ENCODE data around the gene KLHL24.
"Not testable (repeated sequence)": the region's sequence is repeated elsewhere in the genome, so short reads cannot be mapped to it uniquely, and the experiment has no call there.

Gene KLHL24, protein sequence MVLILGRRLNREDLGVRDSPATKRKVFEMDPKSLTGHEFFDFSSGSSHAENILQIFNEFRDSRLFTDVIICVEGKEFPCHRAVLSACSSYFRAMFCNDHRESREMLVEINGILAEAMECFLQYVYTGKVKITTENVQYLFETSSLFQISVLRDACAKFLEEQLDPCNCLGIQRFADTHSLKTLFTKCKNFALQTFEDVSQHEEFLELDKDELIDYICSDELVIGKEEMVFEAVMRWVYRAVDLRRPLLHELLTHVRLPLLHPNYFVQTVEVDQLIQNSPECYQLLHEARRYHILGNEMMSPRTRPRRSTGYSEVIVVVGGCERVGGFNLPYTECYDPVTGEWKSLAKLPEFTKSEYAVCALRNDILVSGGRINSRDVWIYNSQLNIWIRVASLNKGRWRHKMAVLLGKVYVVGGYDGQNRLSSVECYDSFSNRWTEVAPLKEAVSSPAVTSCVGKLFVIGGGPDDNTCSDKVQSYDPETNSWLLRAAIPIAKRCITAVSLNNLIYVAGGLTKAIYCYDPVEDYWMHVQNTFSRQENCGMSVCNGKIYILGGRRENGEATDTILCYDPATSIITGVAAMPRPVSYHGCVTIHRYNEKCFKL

DNA sequence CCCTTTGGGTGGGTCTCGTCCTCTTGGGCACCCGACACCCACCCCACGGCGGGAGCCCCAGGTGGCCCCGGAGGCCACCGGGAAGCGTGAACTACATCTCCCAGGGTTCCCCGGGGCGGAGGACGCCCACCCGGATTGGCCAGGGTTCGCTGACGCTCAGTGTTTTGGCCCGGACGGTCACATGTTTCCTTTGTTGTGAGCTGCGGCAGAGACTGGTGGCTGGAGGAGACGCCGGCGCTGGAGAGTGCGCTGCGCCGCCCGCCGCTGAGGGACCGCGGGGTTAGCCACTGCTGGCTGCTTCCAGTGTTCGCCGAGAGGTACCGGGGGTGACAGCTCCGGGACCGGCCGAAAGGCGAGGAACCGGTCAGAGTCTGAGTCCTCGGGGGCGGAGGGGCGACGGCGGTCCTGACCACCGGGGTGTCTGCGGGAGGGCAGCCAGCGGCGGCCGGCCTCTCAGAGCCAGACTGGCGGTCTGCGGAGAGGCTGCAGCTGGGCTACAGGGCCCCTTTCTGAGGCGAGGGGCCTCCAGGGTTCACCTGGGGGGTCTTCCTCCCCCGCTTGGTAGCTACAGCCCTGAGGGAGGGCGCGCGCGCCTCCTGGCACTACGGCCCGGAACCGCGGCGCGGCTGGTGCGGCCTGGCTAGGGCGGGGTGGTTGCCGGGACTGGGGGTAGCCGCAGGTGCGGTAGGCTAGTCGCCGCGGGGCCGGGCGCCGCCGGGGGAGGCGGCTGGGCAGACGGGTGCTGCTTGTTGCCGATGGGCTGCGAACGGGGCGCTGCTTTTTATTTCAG lies at the start of gene KLHL24:
Gene KLHL24 (plus strand): TSS at position 193 of the 790 bp plus-strand sequence. CDS start 14,734 bp downstream, outside the sequence.
- DNase-seq: peak; percentile 93

DNA sequence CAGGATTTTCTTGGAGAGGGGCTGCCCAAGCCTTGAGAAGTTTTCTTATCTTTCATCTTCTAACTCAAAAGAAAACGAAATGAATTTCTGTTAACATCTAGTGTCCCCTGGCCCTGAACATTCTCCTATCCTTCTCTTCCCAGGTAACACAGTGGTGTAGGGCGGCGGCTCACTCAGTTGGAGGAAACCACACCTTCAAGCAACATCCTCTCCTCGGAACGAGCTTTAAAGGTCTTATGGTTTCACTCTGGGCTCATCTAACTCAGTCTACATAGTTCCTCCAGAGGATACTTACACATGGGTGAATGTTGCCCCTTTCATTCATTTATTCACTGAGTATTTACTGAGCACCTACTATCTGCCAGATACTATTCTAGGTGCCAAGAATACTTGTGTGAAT lies 48.9 kb upstream of the KLHL24 start:
- no peak for DNase-seq

DNA sequence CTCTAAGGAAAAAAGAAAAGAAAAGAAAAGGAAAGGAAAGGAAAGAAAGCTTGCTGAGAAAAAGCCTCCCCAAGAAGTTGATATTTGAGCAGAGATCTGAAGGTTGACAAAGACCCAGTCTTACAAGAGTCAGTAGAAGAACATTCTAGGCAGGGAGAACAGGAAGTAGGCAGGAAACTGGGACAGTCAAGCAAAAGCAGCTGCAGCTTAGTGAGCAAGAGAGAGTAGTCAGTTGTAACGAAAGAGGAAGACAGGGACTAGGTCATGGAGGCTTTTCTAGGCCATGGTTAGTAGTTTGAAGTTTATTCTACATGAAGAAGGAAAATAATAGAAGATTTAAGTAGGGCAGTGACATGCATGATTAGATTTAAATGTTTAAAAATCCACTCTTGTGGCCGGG lies 48.1 kb upstream of the KLHL24 start:
- DNase-seq: no peak

DNA sequence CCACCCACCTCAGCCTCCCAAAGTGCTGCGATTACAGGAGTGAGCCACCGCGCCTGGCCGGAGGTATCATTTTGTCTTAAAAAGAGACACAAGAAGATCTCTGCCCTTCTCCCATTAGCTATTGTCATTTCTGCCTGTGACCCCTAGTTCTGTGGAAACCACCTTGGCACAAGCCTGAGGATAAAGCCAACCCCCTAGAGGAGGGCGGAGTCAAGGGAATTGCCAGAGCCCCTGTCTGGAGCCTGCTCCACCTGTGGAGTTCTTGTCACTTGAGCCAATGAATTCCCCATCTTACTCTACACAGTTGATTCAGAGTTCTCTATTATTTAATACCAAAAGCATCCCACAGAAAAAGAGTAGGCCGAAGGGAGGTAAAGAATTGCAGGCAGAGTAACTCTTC lies 45.0 kb upstream of the KLHL24 start:
- DNase-seq: no peak

DNA sequence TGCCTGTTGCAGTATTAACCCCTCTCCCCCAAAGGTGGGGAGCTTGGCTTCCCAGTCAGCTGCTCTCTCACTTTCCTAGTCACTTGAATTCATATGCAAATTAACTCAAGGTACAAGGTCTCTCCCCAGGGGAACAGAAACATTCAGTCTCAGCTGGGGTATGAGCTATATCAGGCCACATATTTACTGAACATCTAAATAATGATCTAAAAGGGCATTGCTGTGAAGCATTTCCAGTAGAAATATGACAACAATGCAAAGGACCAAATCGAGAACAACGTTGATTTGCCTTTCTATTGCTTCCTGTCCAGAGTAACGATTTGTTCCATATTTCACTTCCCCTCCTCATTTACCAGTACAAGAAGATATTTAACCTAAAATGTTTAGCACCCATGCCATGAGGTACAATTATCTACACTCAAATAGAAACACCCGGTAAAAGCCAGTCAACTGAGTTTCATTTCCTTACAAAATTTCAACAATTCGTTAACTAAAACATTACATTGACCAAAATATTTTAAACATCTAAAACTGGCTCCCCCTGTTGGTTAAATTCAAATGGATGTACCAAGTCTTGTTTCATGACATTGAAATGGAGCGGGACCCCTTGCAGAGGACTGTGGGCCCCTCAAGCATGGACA lies 43.4 kb upstream of the KLHL24 start:
- no peak for DNase-seq

DNA sequence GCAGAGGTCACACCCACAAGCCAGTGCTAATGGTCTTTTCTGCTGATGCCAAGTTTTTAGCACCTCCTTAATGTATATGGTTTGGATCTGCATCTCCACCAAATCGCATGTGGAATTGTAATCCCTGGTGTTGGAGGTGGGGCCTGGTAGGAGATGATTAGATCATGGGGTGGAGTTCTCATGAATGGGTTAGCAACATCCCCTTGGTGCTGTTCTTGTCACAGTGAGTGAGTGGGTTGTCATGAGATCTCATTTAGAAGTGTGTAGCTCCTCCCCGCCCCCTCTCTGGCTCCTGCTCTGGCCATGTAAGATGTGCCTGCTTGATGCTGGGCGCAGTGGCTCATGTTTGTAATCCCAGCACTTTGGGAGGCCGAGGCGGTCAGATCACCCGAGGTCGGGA lies 42.6 kb upstream of the KLHL24 start:
- no peak for DNase-seq

DNA sequence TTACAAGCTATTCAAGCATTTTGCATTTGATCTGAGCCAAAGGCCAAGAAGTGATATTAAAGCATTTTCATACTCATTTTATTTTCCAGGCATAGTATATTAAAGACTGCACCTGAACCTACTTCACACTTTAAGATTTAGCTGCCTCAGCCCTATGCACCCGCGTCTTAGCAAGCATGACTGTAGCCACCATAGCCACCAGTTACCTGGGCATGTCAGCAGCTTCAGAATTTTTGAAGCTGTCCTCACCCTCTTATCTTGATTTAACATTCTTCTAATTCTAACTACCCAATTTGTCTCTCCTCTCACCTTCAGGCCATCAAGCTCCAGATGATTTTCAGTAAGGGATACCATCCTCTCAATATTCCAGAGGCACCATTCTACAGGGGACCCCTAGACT lies 40.8 kb upstream of the KLHL24 start:
- DNase-seq: no peak

DNA sequence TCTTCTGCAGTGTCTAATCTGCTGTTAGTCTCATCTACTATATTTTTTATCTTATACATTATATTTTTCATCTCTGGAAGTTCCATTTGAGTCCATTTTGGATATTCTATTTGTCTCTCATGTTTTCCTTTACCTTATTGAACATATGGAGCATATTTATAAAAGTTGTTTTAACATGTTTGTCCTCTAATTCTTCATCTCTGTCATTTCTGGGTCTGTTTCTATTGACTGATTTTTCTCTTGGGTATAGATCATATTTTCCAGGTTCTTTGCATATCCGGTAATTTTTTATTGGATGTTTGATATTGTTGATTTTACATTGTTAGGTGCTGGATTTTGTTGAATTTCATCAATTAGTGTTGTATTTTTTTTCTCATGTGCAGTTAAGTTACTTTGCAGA lies 37.5 kb upstream of the KLHL24 start:
- no peak for DNase-seq

DNA sequence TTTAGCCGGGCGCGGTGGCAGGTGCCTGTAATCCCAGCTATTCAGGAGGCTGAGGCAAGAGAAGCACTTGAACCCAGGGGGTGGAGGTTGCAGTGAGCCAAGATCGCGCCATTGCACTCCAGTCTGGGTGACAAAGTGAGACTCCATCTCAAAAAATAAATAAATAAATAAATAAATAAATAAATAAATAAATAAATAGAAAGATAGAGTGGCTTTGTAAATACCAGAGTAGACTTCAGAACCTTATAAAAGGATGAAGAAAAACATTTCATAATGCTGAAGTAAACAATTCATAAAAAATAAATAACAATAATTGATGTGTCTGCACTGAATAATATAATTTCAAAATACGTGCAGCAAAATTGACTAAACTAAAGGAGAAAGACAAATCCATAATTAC lies 24.1 kb upstream of the KLHL24 start:
- DNase-seq: not testable (repeated sequence)

DNA sequence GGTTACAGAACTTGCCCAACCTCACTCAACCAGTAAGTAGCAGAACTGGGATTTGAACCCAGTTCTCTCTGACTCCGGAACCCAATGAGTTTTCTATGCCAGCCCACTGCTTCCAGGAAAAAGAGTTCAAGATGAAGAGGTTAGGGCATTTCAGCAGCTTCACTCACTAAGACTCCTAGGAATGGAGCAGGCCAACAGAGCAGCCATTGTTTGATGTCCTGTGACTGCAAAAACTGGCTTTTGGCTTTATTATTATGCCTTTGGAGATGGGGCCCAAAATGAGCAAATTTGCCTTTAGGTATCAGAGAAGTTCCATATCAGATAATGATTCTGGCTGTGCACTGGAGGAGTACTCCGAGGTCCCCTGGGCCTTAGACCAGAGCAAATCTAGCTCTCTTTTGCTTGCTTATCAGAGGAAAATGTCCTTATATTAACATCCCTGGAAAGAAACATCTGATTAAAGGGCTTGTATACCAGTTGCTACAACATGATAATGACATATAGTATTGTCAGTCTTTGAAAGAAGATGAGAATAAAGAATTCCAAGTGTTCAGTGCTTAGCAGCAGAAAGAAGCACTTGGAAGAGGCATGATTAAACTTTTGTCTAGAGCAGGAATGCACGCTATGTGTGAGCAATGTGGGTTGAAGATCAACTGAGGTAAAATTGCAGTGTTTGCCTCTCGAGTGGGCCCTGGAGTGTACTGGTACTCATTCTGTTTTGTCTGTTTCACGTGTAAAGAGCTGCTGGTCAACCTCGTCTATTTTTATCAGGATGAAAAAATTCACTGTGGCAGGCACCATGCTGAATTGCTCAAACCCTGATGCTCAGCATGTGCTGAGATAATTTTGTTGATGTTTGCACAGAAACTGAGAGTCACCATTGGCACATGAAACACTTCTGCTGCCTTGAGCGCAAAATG lies 21.8 kb upstream of the KLHL24 start:
- no peak for DNase-seq

DNA sequence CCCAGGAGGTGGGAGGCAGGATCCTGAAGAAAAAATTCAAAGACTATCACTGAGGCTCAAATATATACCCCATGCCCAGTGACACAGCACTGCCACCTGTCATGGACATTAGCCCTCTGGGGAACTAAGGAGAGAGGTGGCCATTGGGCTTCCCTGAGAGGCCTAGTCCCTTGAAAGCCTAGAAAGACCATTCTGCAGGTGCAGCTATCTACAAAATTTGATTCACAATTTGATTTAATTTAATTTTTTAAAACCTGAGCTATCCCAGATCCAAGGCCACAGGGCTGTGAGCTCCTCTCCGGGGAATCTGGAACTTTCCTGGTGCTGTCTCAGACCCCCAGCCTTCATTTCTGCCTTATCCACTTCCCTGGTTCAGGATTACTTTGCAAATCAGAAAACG lies 16.9 kb upstream of the KLHL24 start:
- DNase-seq: no peak

DNA sequence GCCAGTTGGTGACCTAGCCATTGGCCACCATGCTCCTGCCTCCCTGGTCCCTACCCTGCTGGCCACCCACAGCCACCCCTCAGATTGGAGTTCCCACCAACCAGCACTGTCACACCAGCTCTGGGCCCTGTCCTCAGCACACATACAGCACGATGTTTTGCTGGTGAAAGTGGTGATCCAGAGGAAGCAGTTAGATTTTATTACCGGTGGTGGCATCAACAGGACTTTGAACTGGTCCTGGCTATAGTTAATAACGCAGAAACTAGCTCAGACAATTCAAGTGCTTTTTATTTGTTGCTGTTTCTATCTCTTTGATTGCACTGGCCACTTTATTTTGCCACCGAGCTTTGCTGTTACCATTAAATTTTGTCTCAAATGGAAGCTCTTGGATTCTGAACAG lies 16.4 kb upstream of the KLHL24 start:
- no peak for DNase-seq

DNA sequence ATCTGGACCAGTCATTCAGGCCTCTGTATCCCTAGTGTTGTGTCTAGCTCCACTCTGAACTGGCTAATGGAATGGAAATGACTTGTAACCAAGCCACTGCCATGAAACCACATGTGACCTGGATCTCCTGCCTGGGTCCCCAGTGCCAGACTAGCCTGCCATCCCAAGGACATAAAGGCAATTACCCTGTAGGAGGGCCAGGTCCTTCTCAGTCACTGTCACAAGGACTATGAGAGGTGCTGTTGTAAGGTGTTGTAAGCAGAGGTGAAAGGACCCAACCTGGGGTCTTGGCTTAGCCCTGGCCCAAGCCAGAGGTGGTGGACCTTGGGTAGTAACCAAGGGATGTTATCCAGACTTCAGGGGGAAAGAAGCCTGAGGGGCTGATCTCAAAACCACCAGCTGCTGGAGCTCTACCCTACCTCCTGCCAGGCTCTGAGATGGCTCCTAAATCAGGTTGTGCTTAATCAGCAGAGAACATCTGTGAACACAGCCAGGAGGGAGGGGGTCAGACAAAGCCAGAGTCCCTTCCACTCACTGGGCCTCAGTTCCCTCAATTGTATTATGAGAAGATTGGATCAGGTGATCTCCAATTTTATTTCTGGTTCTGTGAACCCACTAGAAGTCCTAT lies 15.7 kb upstream of the KLHL24 start:
- DNase-seq: no peak

DNA sequence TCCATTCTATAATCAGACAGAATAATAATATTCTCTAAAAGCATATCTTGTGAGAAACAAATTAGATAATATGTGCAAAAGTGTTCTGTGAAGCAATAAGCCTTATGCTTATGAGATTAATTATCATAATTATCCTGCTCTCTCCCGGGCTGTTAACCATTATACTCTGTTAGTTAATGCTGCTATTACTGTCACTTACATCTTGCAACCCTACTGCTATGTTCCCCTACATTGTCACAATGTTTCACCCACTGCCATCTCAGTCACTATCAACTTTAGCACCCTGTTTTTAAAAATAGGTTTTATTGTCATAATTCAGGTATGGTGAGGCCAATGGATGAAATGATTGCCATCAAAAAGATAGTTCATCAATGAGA lies 15.2 kb upstream of the KLHL24 start:
- no peak for DNase-seq

DNA sequence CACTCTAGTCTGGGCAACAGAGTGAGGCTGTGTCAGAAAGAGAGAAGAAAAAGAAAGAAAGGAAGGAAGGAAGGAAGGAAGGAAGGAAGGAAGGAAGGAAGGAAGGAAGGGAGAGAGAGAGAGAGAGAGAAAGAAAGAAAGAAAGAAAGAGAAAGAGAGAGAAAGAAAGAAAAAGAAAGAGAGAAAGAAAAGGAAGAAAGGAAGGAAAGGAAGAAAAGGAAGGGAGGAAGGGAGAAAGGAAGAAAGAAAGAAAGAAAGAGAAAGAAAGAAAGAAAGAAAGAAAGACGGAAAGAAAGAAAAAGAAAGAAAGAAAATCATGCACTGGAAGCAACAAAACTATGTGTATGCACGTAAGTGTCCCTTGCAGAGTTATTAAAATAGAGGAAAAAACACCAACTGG lies 12.9 kb upstream of the KLHL24 start:
- DNase-seq: not testable (repeated sequence)

DNA sequence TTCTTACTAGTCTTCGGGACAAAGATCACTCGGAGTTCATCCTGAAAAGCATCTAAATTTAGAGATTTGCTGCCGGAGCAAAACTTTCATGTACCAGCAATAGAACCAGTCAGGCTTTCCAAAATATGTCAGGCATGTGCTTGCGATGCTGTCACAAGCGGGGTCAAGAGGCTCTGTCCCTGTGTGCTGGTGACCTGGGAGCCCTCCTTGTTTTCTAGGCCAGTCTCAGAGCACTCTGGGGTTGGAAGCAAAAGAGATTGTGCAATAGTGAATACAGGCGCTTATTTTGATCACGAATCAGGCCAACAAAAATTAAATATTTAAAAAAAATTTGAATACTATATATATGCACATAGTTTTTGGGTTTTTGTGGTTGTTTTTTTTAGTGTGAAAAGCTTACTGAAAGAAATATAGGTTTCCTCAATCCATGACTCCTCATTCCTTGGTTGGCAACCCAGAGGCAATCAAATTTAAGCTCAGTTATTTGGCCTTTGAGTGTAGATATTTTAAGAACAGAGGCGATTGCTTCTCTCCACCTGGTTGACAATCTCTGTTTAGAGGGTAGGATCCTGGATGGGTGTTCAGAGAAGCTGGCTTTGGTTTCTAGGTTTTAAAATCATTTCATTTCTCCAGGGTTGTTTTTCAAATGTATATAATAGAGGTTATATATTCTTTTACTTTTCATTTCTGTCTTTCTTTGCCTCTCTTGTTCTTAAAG lies 8.4 kb upstream of the KLHL24 start:
- no peak for DNase-seq

DNA sequence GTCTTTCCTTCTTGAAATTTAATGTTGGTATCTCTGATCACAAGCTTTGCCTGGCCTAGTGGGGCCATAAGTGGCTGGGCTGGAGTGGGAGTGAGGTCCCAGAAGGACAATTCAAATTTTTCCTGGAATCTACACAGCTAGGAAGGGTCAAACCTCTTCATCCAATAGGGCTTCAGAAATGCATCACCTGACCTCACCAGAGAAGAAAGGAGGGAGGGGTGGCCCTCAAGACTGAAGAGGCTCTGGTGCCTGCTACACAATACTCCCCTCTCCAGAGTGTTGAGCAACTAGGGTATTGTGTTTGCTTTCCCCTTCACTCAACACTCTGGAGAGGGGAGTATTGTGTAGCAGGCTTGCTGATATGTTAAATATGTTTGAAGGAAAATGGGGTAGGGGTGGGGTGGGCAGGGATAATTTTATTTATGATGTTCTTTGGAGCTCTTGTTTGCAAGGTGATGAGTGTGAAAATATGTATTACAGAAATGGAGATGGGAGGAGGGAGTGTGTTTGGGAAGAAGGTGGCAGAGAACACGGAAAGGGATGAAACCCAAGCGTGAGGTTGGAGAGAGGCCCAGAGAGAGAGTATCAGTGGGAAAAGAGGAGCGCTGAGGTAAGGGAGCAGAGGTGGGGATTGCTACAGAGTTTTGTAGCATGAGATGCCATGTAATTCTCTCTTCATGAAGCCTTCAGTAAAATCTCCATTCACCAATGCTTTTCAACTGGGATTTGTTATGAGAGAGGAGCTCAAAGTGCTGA lies 5.7 kb upstream of the KLHL24 start:
- peak; percentile 98 for DNase-seq

DNA sequence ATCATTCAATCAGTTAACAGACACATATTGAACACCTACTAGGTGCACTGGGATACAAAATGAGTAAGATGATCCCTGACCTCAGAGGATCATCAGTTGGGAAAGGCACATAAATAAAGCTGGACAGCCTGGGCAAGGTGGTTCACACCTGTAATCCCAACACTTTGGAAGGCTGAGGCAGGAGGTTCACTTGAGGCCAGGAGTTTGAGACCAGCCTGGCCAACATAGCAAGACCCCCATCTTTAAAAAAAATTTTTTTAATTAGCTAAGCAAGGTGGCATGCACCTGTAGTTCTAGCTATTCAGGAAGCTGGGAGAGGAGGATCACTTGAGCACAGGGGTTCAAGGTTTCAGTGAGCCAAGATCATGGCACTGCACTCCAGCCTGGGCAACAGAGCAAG lies 3.7 kb upstream of the KLHL24 start:
- no peak for DNase-seq

DNA sequence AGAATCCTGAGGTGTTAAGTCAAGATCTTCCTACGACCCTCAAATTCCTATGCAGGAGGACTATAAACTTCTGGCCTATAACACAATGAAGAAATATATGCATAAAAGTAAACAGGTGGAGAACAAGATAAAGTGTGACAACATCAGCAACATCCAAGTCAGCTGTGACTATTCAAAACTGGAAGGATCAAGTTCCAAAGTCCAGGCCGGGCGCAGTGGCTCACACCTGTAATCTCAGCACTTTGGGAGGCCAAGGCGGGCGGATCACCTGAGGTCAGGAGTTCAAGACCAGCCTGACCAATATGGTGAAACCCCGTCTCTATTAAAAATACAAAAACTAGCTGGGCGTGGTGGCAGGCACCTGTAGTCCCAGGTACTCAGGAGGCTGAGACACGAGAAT lies 2.7 kb upstream of the KLHL24 start:
- DNase-seq: not testable (repeated sequence)

DNA sequence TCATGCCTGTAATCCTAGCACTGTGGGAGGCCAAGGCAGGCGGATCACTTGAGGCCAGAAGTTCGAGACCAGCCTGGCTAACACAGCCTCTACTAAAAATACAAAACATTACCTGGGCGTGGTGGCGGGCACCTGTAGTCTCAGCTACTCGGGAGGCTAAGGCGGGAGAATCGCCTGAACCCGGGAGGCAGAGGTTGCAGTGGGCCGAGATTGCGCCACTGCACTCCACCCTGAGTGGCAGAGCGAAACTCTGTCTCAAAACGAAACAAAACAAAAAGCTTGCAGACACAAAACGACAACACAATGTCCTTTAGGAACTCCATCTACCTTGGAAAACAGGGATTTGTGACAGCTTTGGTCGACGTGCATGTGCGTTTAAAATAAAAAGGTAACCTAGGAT lies 716 bp upstream of the KLHL24 start:
- no peak for DNase-seq

DNA sequence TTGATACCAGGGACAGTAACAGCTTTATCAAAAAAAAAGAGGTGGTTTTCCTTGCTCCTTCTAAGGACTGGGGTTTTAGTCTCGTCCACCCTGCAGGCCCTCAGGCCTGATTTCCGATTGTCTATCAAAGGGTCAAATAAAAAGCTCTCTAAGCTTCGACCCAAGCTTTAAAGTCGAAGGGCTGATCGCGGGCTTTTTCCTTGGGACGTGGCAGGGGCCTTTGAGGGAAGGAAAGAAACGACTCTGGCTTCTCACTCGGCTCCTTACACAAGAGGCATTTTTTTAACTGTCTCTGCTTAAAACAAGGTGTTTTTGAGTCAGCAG lies 354 bp upstream of the KLHL24 start:
- DNase-seq: no peak
